HUES48 (cell line): ENCODE measurements around the gene SWSAP1.

ENCODE experiments used
- H3K27ac ChIP-seq: one replicate; pipeline ENCODE4 v1.7.0; 2013; ENCODE audit warnings: low read depth, low read length, inconsistent platforms
- H3K27me3 ChIP-seq: 2 replicates; pipeline ENCODE4 v1.6.1; 2013; ENCODE audit warnings: mild to moderate bottlenecking, low read length; ENCODE audit not compliant: control insufficient read depth, insufficient read depth
- H3K36me3 ChIP-seq: 2 replicates; pipeline ENCODE4 v1.6.1; 2013; ENCODE audit warnings: low read length; ENCODE audit not compliant: control insufficient read depth, insufficient read depth
- H3K4me1 ChIP-seq: 2 replicates; pipeline ENCODE4 v1.6.1; 2013; ENCODE audit warnings: mild to moderate bottlenecking, low read length; ENCODE audit not compliant: control insufficient read depth, insufficient read depth
- H3K4me3 ChIP-seq: 2 replicates; pipeline ENCODE4 v1.5.1; 2013; ENCODE audit warnings: mild to moderate bottlenecking, low read depth, low read length
- H3K9ac ChIP-seq: 2 replicates; pipeline ENCODE4 v1.6.1; 2013; ENCODE audit warnings: mild to moderate bottlenecking, low read depth, low read length, moderate library complexity
- H3K9me3 ChIP-seq: 2 replicates; pipeline ENCODE4 v1.6.1; 2013; ENCODE audit warnings: low read length; ENCODE audit not compliant: control insufficient read depth, insufficient read depth

SWSAP1 gene

GRCh38 chr19:11379857-11380350 lies 5.4 kb downstream of the SWSAP1 start:
- Histone ChIP-seq H3K27me3 (no peaks in the 10 kb centered on the region), H3K9ac (no peak overlapping the region), H3K4me1 (peaks cover 3% of the 10 kb centered on the region), H3K9me3 (no peaks in the 10 kb centered on the region), H3K36me3 (peaks cover 13% of the 10 kb centered on the region), H3K4me3 (peak overlapping the region; percentile 80; the same call in 1 of the 2 replicates), H3K27ac (no peak overlapping the region)

- Histone ChIP-seq H3K36me3 (peaks cover 13% of the 10 kb centered on the region), H3K4me3 (peak overlapping the region; percentile 80), H3K9me3 (no peaks in the 10 kb centered on the region), H3K4me1 (no peaks in the 10 kb centered on the region; the same call in 1 of the 2 replicates), H3K27me3 (no peaks in the 10 kb centered on the region), H3K27ac (peak overlapping the region; percentile 84), H3K9ac (peak overlapping the region; percentile 52; the same call in 1 of the 2 replicates)
Measured at GRCh38 chr19:11380653-11381537, 6.4 kb downstream of the SWSAP1 start.

- H3K9me3 ChIP-seq = no peaks in the 10 kb centered on the region
- no peaks in the 10 kb centered on the region for H3K27me3 ChIP-seq
- H3K36me3 ChIP-seq = 0 out of 2 replicates have a peak, but pooled peaks cover under 1% of the 10 kb centered on the region
- peak overlapping the region; percentile 70 for H3K4me3 ChIP-seq
- peak overlapping the region; percentile 17; the same call in 1 of the 2 replicates for H3K9ac ChIP-seq
- H3K27ac ChIP-seq = no peak overlapping the region
- H3K4me1 ChIP-seq = no peaks in the 10 kb centered on the region; the same call in 1 of the 2 replicates
Measured at GRCh38 chr19:11382898-11383705, 8.6 kb downstream of the SWSAP1 start.

GRCh38 chr19:11383706-11384048 lies 9.2 kb downstream of the SWSAP1 start:
- Histone ChIP-seq H3K36me3 (no peaks in the 10 kb centered on the region), H3K27ac (no peak overlapping the region), H3K4me3 (peak overlapping the region; percentile 70), H3K9ac (no peak overlapping the region), H3K27me3 (no peaks in the 10 kb centered on the region), H3K4me1 (no peaks in the 10 kb centered on the region; the same call in 1 of the 2 replicates), H3K9me3 (no peaks in the 10 kb centered on the region)

- Histone ChIP-seq H3K9me3 (no peaks in the 10 kb centered on the region), H3K4me3 (no peak overlapping the region), H3K4me1 (no peaks in the 10 kb centered on the region; the same call in 1 of the 2 replicates), H3K27ac (no peak overlapping the region), H3K36me3 (no peaks in the 10 kb centered on the region), H3K27me3 (no peaks in the 10 kb centered on the region), H3K9ac (no peak overlapping the region)
Measured at GRCh38 chr19:11384778-11385129, 10.3 kb downstream of the SWSAP1 start.

- no peak overlapping the region for H3K27ac ChIP-seq
- no peak overlapping the region for H3K9ac ChIP-seq
- no peaks in the 10 kb centered on the region for H3K4me1 ChIP-seq
- H3K36me3 ChIP-seq = no peaks in the 10 kb centered on the region
- no peak overlapping the region for H3K4me3 ChIP-seq
- no peaks in the 10 kb centered on the region for H3K27me3 ChIP-seq
- H3K9me3 ChIP-seq = no peaks in the 10 kb centered on the region
Measured at GRCh38 chr19:11387162-11388034, 12.9 kb downstream of the SWSAP1 start.

GRCh38 chr19:11390359-11390758 lies 15.9 kb downstream of the SWSAP1 start:
- Histone ChIP-seq H3K27me3 (no peaks in the 10 kb centered on the region), H3K27ac (no peak overlapping the region), H3K9ac (no peak overlapping the region), H3K36me3 (0 out of 2 replicates have a peak, but pooled peaks cover 4% of the 10 kb centered on the region), H3K4me3 (no peak overlapping the region), H3K4me1 (0 out of 2 replicates have a peak, but pooled peaks cover 4% of the 10 kb centered on the region), H3K9me3 (no peaks in the 10 kb centered on the region)

- H3K4me1 ChIP-seq = 0 out of 2 replicates have a peak, but pooled peaks cover 4% of the 10 kb centered on the region
- H3K4me3 ChIP-seq = no peak overlapping the region
- no peaks in the 10 kb centered on the region for H3K27me3 ChIP-seq
- H3K27ac ChIP-seq = no peak overlapping the region
- 0 out of 2 replicates have a peak, but pooled peaks cover 4% of the 10 kb centered on the region for H3K36me3 ChIP-seq
- no peak overlapping the region for H3K9ac ChIP-seq
- H3K9me3 ChIP-seq = no peaks in the 10 kb centered on the region
Measured at GRCh38 chr19:11390933-11391680, 16.6 kb downstream of the SWSAP1 start.

- no peaks in the 10 kb centered on the region for H3K9me3 ChIP-seq
- no peaks in the 10 kb centered on the region for H3K27me3 ChIP-seq
- H3K27ac ChIP-seq = no peak overlapping the region
- no peak overlapping the region for H3K4me3 ChIP-seq
- H3K4me1 ChIP-seq = 0 out of 2 replicates have a peak, but pooled peaks cover 4% of the 10 kb centered on the region
- no peak overlapping the region for H3K9ac ChIP-seq
- peaks cover 31% of the 10 kb centered on the region for H3K36me3 ChIP-seq
Measured at GRCh38 chr19:11397089-11397610, 22.7 kb downstream of the SWSAP1 start.
